IPS-NIHi7 (cell line): ENCODE measurements around the gene APOM.

Experiments
- DNase-seq: peaks from one replicate; pipeline ENCODE4 v3.0.0; 2012; ENCODE audit warnings: mixed read lengths; ENCODE audit errors: extremely low spot score

Gene APOM

DNA sequence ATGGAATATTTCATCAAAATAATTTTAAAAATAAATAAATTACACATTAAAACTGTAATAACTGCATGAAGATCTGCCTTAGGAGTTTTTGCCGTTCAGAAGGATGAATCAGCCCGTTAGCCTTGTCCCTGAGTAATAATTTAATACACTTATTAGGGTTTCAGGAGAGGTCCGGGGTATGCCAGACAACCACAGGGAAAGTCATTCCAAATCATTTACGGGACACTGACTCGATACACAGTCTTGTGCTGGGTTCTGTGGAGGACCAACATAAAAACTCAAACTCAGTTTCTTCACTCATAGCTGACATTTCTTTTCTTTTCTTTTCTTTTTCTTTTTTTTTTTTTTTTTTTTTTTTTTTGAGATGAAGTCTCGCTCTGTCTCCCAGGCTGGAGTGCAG lies 50.2 kb downstream of the APOM start:
- no peak for DNase-seq

GRCh38 chr6:31706599-31706998 lies 50.9 kb downstream of the APOM start, which contains the start of gene LY6G6F:
TSS of gene LY6G6F (plus strand) at chr6:31706866. CDS start at chr6:31706907, 41 bp downstream.
- DNase-seq: no peak

DNA sequence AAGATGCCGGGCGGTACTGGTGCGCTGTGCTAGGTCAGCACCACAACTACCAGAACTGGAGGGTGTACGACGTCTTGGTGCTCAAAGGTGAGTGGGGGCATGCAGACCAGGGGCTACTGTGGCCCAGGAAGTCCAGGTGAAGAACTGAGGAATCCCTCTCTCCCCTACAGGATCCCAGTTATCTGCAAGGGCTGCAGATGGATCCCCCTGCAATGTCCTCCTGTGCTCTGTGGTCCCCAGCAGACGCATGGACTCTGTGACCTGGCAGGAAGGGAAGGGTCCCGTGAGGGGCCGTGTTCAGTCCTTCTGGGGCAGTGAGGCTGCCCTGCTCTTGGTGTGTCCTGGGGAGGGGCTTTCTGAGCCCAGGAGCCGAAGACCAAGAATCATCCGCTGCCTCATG lies 52.0 kb downstream of the APOM start:
- no peak for DNase-seq
